ENCODE measurements around the gene DRD3.

The DRD3 gene

GRCh38 chr3:114120211-114120610, 58.6 kb downstream of the DRD3 start:
- DNase-seq (ENCODE audit: low spot score), result no peak

GRCh38 chr3:114119776-114120175, 59.1 kb downstream of the DRD3 start:
- no peak for DNase-seq (ENCODE audit: low spot score)

- DNase-seq (ENCODE audit: low spot score), result no peak
Measured at GRCh38 chr3:114115143-114115542, 63.7 kb downstream of the DRD3 start.

- no peak for DNase-seq (ENCODE audit: low spot score)
Measured at GRCh38 chr3:114114719-114115118, 64.1 kb downstream of the DRD3 start.

- peak; percentile 84 for DNase-seq (ENCODE audit: low spot score)
Measured at GRCh38 chr3:114112696-114113095, 66.2 kb downstream of the DRD3 start.

- no peak for DNase-seq (ENCODE audit: low spot score)
Measured at GRCh38 chr3:114111060-114111770, 67.6 kb downstream of the DRD3 start.

- no peak for DNase-seq (ENCODE audit: low spot score)
Measured at GRCh38 chr3:114110439-114110838, 68.4 kb downstream of the DRD3 start.

GRCh38 chr3:114108137-114108536, 70.7 kb downstream of the DRD3 start:
- DNase-seq (ENCODE audit: low spot score), result no peak

- DNase-seq (ENCODE audit: low spot score), result no peak
Measured at GRCh38 chr3:114104414-114104813, 74.4 kb downstream of the DRD3 start.

GRCh38 chr3:114103858-114104257, 75.0 kb downstream of the DRD3 start:
- DNase-seq (ENCODE audit: low spot score), result no peak

GRCh38 chr3:114103181-114103580, 75.7 kb downstream of the DRD3 start:
- no peak for DNase-seq (ENCODE audit: low spot score)

GRCh38 chr3:114101101-114101500, 77.8 kb downstream of the DRD3 start:
- no peak for DNase-seq (ENCODE audit: low spot score)

GRCh38 chr3:114095796-114096195, 83.1 kb downstream of the DRD3 start:
- no peak for DNase-seq (ENCODE audit: low spot score)

GRCh38 chr3:114093596-114093995, 85.3 kb downstream of the DRD3 start:
- DNase-seq (ENCODE audit: low spot score), result peak; percentile 93

GRCh38 chr3:114093016-114093380, 85.9 kb downstream of the DRD3 start:
- DNase-seq (ENCODE audit: low spot score), result no peak

- DNase-seq (ENCODE audit: low spot score), result no peak
Measured at GRCh38 chr3:114092151-114093015, 86.5 kb downstream of the DRD3 start.

GRCh38 chr3:114089675-114090074, 89.2 kb downstream of the DRD3 start:
- DNase-seq (ENCODE audit: low spot score), result no peak

GRCh38 chr3:114086356-114086755, 92.5 kb downstream of the DRD3 start:
- no peak for DNase-seq (ENCODE audit: low spot score)

- DNase-seq (ENCODE audit: low spot score), result no peak
Measured at GRCh38 chr3:114083112-114083511, 95.7 kb downstream of the DRD3 start.

GRCh38 chr3:114081037-114081436, 97.8 kb downstream of the DRD3 start:
- no peak for DNase-seq (ENCODE audit: low spot score)

GRCh38 chr3:114080201-114080600, 98.7 kb downstream of the DRD3 start:
- peak; percentile 72 for DNase-seq (ENCODE audit: low spot score)

- no peak for DNase-seq (ENCODE audit: low spot score)
Measured at GRCh38 chr3:114079761-114080160, 99.1 kb downstream of the DRD3 start.

GRCh38 chr3:114078126-114078525, 100.7 kb downstream of the DRD3 start:
- no peak for DNase-seq (ENCODE audit: low spot score)

Data from COLO829 (cell line).